Transverse colon (tissue), 3 donors: ENCODE results near the gene RNASE9.

Experiments used
- POLR2A ChIP-seq: fragments of 450-650 bp; IDR thresholded peaks from one replicate; pipeline ENCODE4 v1.6.1; 2016; ENCODE audit warnings: antibody characterized with exemption, mild to moderate bottlenecking, moderate library complexity
- TF ChIP-seq, protein P1 (sequence below), 5 experiments: fragments of 200-600 bp in 3 of 5; fragments of 450-650 bp in 2 of 5; sonication (generic) in 3 of 5; IDR thresholded peaks; 1 replicate in 2 of 5; 2 replicates in 3 of 5; pipeline ENCODE4 v1.5.1; 2016 to 2017; ENCODE audit warnings: antibody characterized with exemption in 5 of 5, inconsistent platforms in 3 of 5, mild to moderate bottlenecking in 2 of 5, moderate library complexity in 1 of 5

DNA sequence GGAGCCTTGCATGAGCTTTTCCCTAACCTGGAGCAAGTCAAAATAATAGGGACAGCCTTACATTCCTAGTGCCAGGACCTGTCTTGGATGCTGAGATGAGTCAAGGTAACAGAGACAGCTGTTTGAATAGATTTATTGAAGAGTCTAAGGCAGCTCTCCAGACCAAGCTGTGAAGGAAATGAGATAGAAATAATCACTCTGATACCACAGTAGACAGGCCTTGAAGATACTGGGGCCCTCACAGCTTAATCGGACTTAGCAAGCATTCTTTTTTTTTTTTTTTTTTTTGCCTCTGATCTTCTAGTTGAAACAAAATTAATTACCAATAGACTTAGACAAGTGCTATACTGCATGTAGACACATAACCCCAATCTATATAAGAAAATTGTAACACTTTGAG, 3.1 kb upstream of the RNASE9 start:
- TF ChIP-seq, protein P1, sequence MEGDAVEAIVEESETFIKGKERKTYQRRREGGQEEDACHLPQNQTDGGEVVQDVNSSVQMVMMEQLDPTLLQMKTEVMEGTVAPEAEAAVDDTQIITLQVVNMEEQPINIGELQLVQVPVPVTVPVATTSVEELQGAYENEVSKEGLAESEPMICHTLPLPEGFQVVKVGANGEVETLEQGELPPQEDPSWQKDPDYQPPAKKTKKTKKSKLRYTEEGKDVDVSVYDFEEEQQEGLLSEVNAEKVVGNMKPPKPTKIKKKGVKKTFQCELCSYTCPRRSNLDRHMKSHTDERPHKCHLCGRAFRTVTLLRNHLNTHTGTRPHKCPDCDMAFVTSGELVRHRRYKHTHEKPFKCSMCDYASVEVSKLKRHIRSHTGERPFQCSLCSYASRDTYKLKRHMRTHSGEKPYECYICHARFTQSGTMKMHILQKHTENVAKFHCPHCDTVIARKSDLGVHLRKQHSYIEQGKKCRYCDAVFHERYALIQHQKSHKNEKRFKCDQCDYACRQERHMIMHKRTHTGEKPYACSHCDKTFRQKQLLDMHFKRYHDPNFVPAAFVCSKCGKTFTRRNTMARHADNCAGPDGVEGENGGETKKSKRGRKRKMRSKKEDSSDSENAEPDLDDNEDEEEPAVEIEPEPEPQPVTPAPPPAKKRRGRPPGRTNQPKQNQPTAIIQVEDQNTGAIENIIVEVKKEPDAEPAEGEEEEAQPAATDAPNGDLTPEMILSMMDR (IDR thresholded peaks at IDR 0.05): no peak
- no peak for TF ChIP-seq POLR2A
